Sigmoid colon (tissue), 4 donors: ENCODE results near the gene VASP.

ENCODE experiments used
- EP300 ChIP-seq, 4 donors: sonication (generic); formaldehyde crosslinking; IDR thresholded peaks; one replicate each; pipeline ENCODE4 v1.6.1; 2017; ENCODE audit warnings: antibody characterized with exemption in 4 of 4
- POLR2A ChIP-seq, 2 donors: fragments of 450-650 bp; IDR thresholded peaks; one replicate each; pipeline ENCODE4 v1.6.1; 2016; ENCODE audit warnings: antibody characterized with exemption in 2 of 2, mild to moderate bottlenecking in 2 of 2, moderate library complexity in 2 of 2
- TF ChIP-seq, protein P1 (sequence below), 4 experiments: fragments of 450-650 bp in 3 of 4; fragments of 200-600 bp in 1 of 4; IDR thresholded peaks; one replicate each; pipeline ENCODE4 v1.5.1; 2016 to 2019; ENCODE audit warnings: antibody characterized with exemption in 4 of 4, mild to moderate bottlenecking in 3 of 4, moderate library complexity in 2 of 4

DNA sequence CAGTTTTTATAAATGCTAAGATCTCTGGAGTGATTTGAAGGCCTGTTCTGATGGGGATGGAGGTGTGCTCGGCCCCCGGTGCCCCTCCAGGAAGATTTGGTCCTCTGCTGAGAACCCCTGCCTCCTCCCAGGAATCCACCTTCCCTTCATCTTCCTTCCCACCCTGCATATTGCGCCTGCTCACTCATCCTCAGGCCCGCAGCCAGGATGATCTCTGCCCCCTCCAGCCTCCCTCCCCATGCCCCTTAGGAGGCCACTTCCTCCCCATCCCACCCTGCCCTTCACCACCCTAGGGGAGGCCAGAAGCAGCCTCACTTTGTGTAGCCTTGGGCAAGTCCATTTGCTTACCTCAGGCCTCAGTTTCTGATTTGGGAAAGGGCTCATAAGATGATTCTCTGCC is 19.7 kb downstream of the VASP start:
- TF ChIP-seq, protein P1, sequence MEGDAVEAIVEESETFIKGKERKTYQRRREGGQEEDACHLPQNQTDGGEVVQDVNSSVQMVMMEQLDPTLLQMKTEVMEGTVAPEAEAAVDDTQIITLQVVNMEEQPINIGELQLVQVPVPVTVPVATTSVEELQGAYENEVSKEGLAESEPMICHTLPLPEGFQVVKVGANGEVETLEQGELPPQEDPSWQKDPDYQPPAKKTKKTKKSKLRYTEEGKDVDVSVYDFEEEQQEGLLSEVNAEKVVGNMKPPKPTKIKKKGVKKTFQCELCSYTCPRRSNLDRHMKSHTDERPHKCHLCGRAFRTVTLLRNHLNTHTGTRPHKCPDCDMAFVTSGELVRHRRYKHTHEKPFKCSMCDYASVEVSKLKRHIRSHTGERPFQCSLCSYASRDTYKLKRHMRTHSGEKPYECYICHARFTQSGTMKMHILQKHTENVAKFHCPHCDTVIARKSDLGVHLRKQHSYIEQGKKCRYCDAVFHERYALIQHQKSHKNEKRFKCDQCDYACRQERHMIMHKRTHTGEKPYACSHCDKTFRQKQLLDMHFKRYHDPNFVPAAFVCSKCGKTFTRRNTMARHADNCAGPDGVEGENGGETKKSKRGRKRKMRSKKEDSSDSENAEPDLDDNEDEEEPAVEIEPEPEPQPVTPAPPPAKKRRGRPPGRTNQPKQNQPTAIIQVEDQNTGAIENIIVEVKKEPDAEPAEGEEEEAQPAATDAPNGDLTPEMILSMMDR (IDR thresholded peaks at IDR 0.05), result no peak
- no peak for TF ChIP-seq POLR2A (IDR thresholded peaks at IDR 0.05)
- TF ChIP-seq EP300 (IDR thresholded peaks at IDR 0.05), result no peak
